Ectodermal cell (in vitro differentiated cells): ENCODE data around the gene KLLN.
"Not testable (repeated sequence)": the region's sequence is repeated elsewhere in the genome, so short reads cannot be mapped to it uniquely, and the experiment has no call there.

ENCODE experiments used
- H3K27ac ChIP-seq: 2 replicates; pipeline ENCODE4 v1.7.0; 2013; ENCODE audit warnings: mild to moderate bottlenecking, low read depth, low read length; ENCODE audit not compliant: insufficient read depth, poor library complexity, severe bottlenecking
- H3K27me3 ChIP-seq: 2 replicates; pipeline ENCODE4 v1.7.0; 2013; ENCODE audit warnings: mild to moderate bottlenecking, low read length; ENCODE audit not compliant: insufficient read depth, control insufficient read depth, poor library complexity, severe bottlenecking
- H3K36me3 ChIP-seq: one replicate; pipeline ENCODE4 v1.7.0; 2013; ENCODE audit warnings: low read length; ENCODE audit not compliant: control insufficient read depth, insufficient read depth
- H3K4me1 ChIP-seq: one replicate; pipeline ENCODE4 v1.7.0; 2013; ENCODE audit warnings: low read length; ENCODE audit not compliant: control insufficient read depth, insufficient read depth
- H3K4me3 ChIP-seq: 2 replicates; pipeline ENCODE4 v1.7.0; 2013; ENCODE audit warnings: low read depth, low read length, control low read depth; ENCODE audit not compliant: insufficient read depth
- H3K9me3 ChIP-seq: 2 replicates; pipeline ENCODE4 v1.7.0; 2013; ENCODE audit warnings: mild to moderate bottlenecking, low read length, moderate library complexity; ENCODE audit not compliant: control insufficient read depth
- WGBS, 2 experiments: methylation state at CpG; one replicate each; pipeline ENCODE4 v1.1.7; 2013; ENCODE audit warnings: missing lambda C conversion rate in 2 of 2; 5-methylcytosine and 5-hydroxymethylcytosine counted together

KLLN gene

GRCh38 chr10:87842776-87843497 lies 20.4 kb downstream of the KLLN start:
- H3K4me1 ChIP-seq, result no peaks in the 10 kb centered on the region
- H3K27ac ChIP-seq, result no peak overlapping the region
- H3K36me3 ChIP-seq, result no peaks in the 10 kb centered on the region
- no peaks in the 10 kb centered on the region for H3K9me3 ChIP-seq
- no peak overlapping the region for H3K4me3 ChIP-seq
- H3K27me3 ChIP-seq, result no peaks in the 10 kb centered on the region

- Histone ChIP-seq H3K36me3 (no peaks in the 10 kb centered on the region), H3K4me3 (no peak overlapping the region), H3K4me1 (no peaks in the 10 kb centered on the region), H3K9me3 (no peaks in the 10 kb centered on the region), H3K27me3 (no peaks in the 10 kb centered on the region), H3K27ac (no peak overlapping the region)
- 100% methylated on average over 1 of the region's 1 CpG for WGBS, 2 experiments
These were observed 21.1 kb downstream of the KLLN start for GRCh38 chr10:87842220-87842641.

- no peaks in the 10 kb centered on the region for H3K9me3 ChIP-seq
- H3K4me3 ChIP-seq, result no peak overlapping the region
- no peaks in the 10 kb centered on the region for H3K36me3 ChIP-seq
- H3K27ac ChIP-seq, result no peak overlapping the region
- H3K27me3 ChIP-seq, result no peaks in the 10 kb centered on the region
- WGBS, 2 experiments, result 85 to 96% methylated on average over 3 of the region's 3 CpGs
- no peaks in the 10 kb centered on the region for H3K4me1 ChIP-seq
These were observed 22.1 kb downstream of the KLLN start for GRCh38 chr10:87841186-87841585.

GRCh38 chr10:87838650-87839049 lies 24.7 kb downstream of the KLLN start:
- WGBS, 2 experiments, result 76 to 85% methylated on average over 2 of the region's 2 CpGs
- H3K27ac ChIP-seq, result no peak overlapping the region
- H3K4me1 ChIP-seq, result no peaks in the 10 kb centered on the region
- H3K9me3 ChIP-seq, result no peaks in the 10 kb centered on the region
- no peak overlapping the region for H3K4me3 ChIP-seq
- H3K27me3 ChIP-seq, result no peaks in the 10 kb centered on the region
- no peaks in the 10 kb centered on the region for H3K36me3 ChIP-seq

GRCh38 chr10:87837445-87837844 lies 25.9 kb downstream of the KLLN start:
- Histone ChIP-seq H3K27ac (no peak overlapping the region), H3K4me3 (no peak overlapping the region), H3K4me1 (no peaks in the 10 kb centered on the region), H3K9me3 (no peaks in the 10 kb centered on the region), H3K36me3 (no peaks in the 10 kb centered on the region), H3K27me3 (no peaks in the 10 kb centered on the region)

- WGBS, 2 experiments, result 81 to 92% methylated on average over 4 of the region's 4 CpGs
- H3K27ac ChIP-seq, result no peak overlapping the region
These were observed 27.2 kb downstream of the KLLN start for GRCh38 chr10:87836098-87836497.

GRCh38 chr10:87829986-87830729 lies 33.2 kb downstream of the KLLN start:
- Histone ChIP-seq H3K9me3 (no peaks in the 10 kb centered on the region), H3K4me3 (no peak overlapping the region), H3K4me1 (no peaks in the 10 kb centered on the region), H3K27ac (no peak overlapping the region), H3K36me3 (no peaks in the 10 kb centered on the region), H3K27me3 (no peaks in the 10 kb centered on the region)

More at GRCh38 chr10:87836098-87836497, 27.2 kb downstream of the KLLN start:
- Histone ChIP-seq H3K9me3 (no peaks in the 10 kb centered on the region), H3K36me3 (no peaks in the 10 kb centered on the region), H3K4me1 (no peaks in the 10 kb centered on the region), H3K27me3 (no peaks in the 10 kb centered on the region), H3K4me3 (no peak overlapping the region)

- H3K36me3 ChIP-seq, H3K27ac ChIP-seq, H3K9me3 ChIP-seq, H3K4me1 ChIP-seq, H3K27me3 ChIP-seq, H3K4me3 ChIP-seq: not testable (repeated sequence)
- WGBS, 2 experiments, result 91 to 97% methylated on average over 4 of the region's 4 CpGs
These were observed 34.3 kb downstream of the KLLN start for GRCh38 chr10:87829051-87829450.

GRCh38 chr10:87827681-87828080 lies 35.7 kb downstream of the KLLN start:
- WGBS, 2 experiments, result 90 to 94% methylated on average over 2 of the region's 2 CpGs
- H3K27me3 ChIP-seq, result no peaks in the 10 kb centered on the region

GRCh38 chr10:87826653-87827052 lies 36.7 kb downstream of the KLLN start:
- Histone ChIP-seq H3K27me3 (no peaks in the 10 kb centered on the region), H3K36me3 (no peaks in the 10 kb centered on the region), H3K9me3 (no peaks in the 10 kb centered on the region), H3K4me3 (no peak overlapping the region), H3K4me1 (no peaks in the 10 kb centered on the region), H3K27ac (no peak overlapping the region)

More at GRCh38 chr10:87827681-87828080, 35.7 kb downstream of the KLLN start:
- Histone ChIP-seq H3K27ac (no peak overlapping the region), H3K9me3 (no peaks in the 10 kb centered on the region), H3K4me3 (no peak overlapping the region), H3K36me3 (no peaks in the 10 kb centered on the region), H3K4me1 (no peaks in the 10 kb centered on the region)
